Gastrocnemius medialis (tissue), 4 donors: ENCODE results near the gene CELA1.

ENCODE experiments used
- CTCF ChIP-seq, 5 experiments: fragments of 450-650 bp in 3 of 5; fragments of 200-600 bp in 2 of 5; sonication (generic) in 2 of 5; IDR thresholded peaks in 4 of 5; conservative IDR thresholded peaks in 1 of 5; 1 replicate in 4 of 5; 2 replicates in 1 of 5; pipeline ENCODE4 v1.5.1; 2016 to 2019; ENCODE audit warnings: antibody characterized with exemption in 5 of 5, mild to moderate bottlenecking in 3 of 5, moderate library complexity in 3 of 5
- POLR2A ChIP-seq, 2 donors: fragments of 450-650 bp; IDR thresholded peaks; one replicate each; pipeline ENCODE4 v1.6.1; 2017; ENCODE audit warnings: antibody characterized with exemption in 2 of 2, mild to moderate bottlenecking in 2 of 2, moderate library complexity in 2 of 2

- TF ChIP-seq CTCF (IDR thresholded peaks at IDR 0.05 in 4 of 5, conservative IDR thresholded peaks at IDR 0.05 in 1 of 5) (no peak), POLR2A (IDR thresholded peaks at IDR 0.05) (no peak)
Measured at GRCh38 chr12:51392556-51393237, 46.2 kb upstream of the CELA1 start.
